Measurements from ENCODE around the gene MME. TPM values are rescaled to one million over a fixed set of nuclear protein-coding genes. Genes with fewer than 3 reads are reported as not detected.

The MME gene
- total RNA-seq, 1 experiment from 2014 or later = 1.6 TPM

DNA sequence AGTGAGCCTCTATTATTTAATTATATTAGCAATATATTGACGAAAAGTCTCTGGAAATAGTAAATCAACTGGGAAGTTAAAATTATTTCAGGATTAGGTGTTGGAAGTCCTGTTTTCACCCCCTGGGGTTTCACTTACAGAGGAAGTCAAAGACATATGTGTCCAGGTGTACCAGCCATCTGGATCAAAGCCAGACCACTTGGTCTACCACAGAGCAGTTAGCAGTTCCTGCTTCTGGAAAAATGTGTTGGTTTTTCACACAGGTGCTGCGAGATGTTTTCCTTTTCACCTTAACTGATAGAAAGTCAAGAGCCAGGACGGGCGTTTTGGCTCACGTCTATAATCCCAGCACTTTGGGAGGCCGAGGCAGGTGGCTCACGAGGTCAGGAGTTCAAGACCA, 13.1 kb downstream of the MME start:
- Histone ChIP-seq H3K4me1 (ENCODE audit: control insufficient read depth, insufficient read depth, low read length) (no peaks in the 10 kb centered on the region), H3K27ac (ENCODE audit: low read length) (no peak overlapping the region), H3K4me3 (ENCODE audit: low read depth in 2 of 2, low read length in 2 of 2) (no peak overlapping the region), H3K9me3 (ENCODE audit: control insufficient read depth, insufficient read depth, low read depth, low read length) (no peaks in the 10 kb centered on the region), H3K27me3 (ENCODE audit: control insufficient read depth, insufficient read depth, low read length) (no peaks in the 10 kb centered on the region), H3K36me3 (ENCODE audit: control insufficient read depth, insufficient read depth, low read length) (no peaks in the 10 kb centered on the region)
- POLR2A ChIA-PET = no interaction called here
- CTCF ChIA-PET = no interaction called here
- DNase-seq (ENCODE audit: low read depth, low spot score) (no peak), ATAC-seq (no peak)
- intact Hi-C loops (cut with micrococcal nuclease; ENCODE audit: unreplicated experiment) = no loop called here
- BruUV-seq (replicated peaks) = no TSS peak
- TF ChIP-seq, protein P1, sequence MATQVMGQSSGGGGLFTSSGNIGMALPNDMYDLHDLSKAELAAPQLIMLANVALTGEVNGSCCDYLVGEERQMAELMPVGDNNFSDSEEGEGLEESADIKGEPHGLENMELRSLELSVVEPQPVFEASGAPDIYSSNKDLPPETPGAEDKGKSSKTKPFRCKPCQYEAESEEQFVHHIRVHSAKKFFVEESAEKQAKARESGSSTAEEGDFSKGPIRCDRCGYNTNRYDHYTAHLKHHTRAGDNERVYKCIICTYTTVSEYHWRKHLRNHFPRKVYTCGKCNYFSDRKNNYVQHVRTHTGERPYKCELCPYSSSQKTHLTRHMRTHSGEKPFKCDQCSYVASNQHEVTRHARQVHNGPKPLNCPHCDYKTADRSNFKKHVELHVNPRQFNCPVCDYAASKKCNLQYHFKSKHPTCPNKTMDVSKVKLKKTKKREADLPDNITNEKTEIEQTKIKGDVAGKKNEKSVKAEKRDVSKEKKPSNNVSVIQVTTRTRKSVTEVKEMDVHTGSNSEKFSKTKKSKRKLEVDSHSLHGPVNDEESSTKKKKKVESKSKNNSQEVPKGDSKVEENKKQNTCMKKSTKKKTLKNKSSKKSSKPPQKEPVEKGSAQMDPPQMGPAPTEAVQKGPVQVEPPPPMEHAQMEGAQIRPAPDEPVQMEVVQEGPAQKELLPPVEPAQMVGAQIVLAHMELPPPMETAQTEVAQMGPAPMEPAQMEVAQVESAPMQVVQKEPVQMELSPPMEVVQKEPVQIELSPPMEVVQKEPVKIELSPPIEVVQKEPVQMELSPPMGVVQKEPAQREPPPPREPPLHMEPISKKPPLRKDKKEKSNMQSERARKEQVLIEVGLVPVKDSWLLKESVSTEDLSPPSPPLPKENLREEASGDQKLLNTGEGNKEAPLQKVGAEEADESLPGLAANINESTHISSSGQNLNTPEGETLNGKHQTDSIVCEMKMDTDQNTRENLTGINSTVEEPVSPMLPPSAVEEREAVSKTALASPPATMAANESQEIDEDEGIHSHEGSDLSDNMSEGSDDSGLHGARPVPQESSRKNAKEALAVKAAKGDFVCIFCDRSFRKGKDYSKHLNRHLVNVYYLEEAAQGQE (IDR thresholded peaks at IDR 0.05; ENCODE audit: insufficient read depth in 1 of 2, low read depth in 2 of 2, low read length in 1 of 2) = no peak
- TF ChIP-seq POLR2AphosphoS5 (IDR thresholded peaks at IDR 0.05; ENCODE audit: low read depth, low read length) (no peak), SIN3A (IDR thresholded peaks at IDR 0.05; ENCODE audit: borderline replicate concordance, insufficient read depth, low read depth, low read length) (no peak), TCF7L2 (IDR thresholded peaks at IDR 0.05; ENCODE audit: low read depth, low read length) (no peak)
- TF ChIP-seq, protein P2, sequence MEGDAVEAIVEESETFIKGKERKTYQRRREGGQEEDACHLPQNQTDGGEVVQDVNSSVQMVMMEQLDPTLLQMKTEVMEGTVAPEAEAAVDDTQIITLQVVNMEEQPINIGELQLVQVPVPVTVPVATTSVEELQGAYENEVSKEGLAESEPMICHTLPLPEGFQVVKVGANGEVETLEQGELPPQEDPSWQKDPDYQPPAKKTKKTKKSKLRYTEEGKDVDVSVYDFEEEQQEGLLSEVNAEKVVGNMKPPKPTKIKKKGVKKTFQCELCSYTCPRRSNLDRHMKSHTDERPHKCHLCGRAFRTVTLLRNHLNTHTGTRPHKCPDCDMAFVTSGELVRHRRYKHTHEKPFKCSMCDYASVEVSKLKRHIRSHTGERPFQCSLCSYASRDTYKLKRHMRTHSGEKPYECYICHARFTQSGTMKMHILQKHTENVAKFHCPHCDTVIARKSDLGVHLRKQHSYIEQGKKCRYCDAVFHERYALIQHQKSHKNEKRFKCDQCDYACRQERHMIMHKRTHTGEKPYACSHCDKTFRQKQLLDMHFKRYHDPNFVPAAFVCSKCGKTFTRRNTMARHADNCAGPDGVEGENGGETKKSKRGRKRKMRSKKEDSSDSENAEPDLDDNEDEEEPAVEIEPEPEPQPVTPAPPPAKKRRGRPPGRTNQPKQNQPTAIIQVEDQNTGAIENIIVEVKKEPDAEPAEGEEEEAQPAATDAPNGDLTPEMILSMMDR (IDR thresholded peaks at IDR 0.05) = no peak
- in situ Hi-C loops (cut with HindIII; ENCODE audit: low pct_unique_long_range_greater_than_20kb, low sequenced_read_pairs) = no loop called here

DNA sequence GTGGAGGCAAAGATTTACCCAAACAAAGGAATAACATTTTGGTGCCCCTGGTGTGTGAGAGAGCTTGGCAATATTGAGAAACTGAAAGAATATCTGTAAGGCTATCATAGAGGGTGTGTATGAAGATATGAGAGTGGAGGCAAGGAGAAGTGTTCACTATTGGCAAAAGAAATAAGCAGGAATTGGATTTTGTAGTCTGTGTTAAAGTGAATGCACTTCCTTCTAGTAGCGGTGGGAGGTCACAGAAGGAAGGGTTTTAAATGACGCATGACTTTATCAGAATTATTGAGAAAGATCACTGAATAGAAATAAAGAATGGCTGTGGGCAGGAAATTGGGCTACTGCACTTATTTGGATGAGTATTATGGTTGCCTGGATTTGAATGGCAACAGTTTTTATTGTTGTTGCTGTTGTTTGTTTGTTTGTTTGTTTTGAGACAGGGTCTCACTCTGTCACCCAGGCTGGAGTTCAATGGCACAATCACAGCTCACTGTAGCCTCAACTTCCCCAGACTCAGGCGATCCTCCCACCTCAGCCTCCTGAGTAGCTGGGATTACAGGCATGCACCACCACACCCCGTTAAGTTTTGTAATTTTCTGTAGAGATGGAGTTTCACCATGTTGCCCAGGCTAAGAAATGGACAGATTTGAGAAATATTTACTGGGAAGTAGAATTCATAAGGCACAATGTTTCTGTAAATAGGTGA, 16.3 kb downstream of the MME start:
- Histone ChIP-seq H3K27ac (ENCODE audit: low read length) (no peak overlapping the region), H3K4me3 (ENCODE audit: low read depth in 2 of 2, low read length in 2 of 2) (no peak overlapping the region), H3K36me3 (ENCODE audit: control insufficient read depth, insufficient read depth, low read length) (no peaks in the 10 kb centered on the region), H3K27me3 (ENCODE audit: control insufficient read depth, insufficient read depth, low read length) (no peaks in the 10 kb centered on the region), H3K9me3 (ENCODE audit: control insufficient read depth, insufficient read depth, low read depth, low read length) (no peaks in the 10 kb centered on the region), H3K4me1 (ENCODE audit: control insufficient read depth, insufficient read depth, low read length) (no peaks in the 10 kb centered on the region)
- ChIA-PET CTCF (no interaction called here), POLR2A (no interaction called here)
- DNase-seq (ENCODE audit: low read depth, low spot score) = no peak
- in situ Hi-C loops (cut with HindIII; ENCODE audit: low pct_unique_long_range_greater_than_20kb, low sequenced_read_pairs) = no loop called here
- TF ChIP-seq POLR2AphosphoS5 (IDR thresholded peaks at IDR 0.05; ENCODE audit: low read depth, low read length) = no peak
- TF ChIP-seq, protein P1 (IDR thresholded peaks at IDR 0.05; ENCODE audit: insufficient read depth in 1 of 2, low read depth in 2 of 2, low read length in 1 of 2) = no peak
- TF ChIP-seq, protein P2 (IDR thresholded peaks at IDR 0.05) = no peak
- no peak for TF ChIP-seq SIN3A (IDR thresholded peaks at IDR 0.05; ENCODE audit: borderline replicate concordance, insufficient read depth, low read depth, low read length)
- TF ChIP-seq TCF7L2 (IDR thresholded peaks at IDR 0.05; ENCODE audit: low read depth, low read length) = no peak
- intact Hi-C loops (cut with micrococcal nuclease; ENCODE audit: unreplicated experiment) = no loop called here
- no peak for ATAC-seq
- BruUV-seq (replicated peaks) = no TSS peak

Measured in Panc1 (cell line).